ENCODE measurements around the gene BICC1.

Gene BICC1

DNA sequence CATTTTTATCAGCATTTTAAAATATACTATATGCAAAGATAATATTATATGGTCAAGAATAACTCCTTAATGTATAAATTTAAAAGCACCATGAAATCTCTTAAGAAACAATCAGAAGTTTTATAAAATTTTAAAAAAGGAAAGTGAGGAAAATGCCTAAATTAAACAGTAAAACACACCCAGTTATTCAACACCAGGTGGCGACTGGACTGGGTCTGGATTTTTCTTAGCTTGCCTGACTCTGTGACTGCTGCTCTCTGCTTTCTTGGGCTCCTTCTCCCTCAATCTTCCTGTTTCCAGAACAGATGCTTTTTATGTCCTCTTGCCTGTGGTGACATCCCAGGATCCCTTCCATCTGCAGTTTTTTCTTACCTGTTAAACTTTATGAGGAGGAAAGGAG is 200.3 kb downstream of the BICC1 start:
- no peak for TF ChIP-seq POLR2AphosphoS5 (IDR thresholded peaks at IDR 0.05; ENCODE audit: low read depth, low read length)
- no peak for TF ChIP-seq FOXP2 (optimal IDR thresholded peaks at IDR 0.05; ENCODE audit: borderline replicate concordance, extremely low read depth, extremely low read length, insufficient read depth)
- TF ChIP-seq, protein P1, sequence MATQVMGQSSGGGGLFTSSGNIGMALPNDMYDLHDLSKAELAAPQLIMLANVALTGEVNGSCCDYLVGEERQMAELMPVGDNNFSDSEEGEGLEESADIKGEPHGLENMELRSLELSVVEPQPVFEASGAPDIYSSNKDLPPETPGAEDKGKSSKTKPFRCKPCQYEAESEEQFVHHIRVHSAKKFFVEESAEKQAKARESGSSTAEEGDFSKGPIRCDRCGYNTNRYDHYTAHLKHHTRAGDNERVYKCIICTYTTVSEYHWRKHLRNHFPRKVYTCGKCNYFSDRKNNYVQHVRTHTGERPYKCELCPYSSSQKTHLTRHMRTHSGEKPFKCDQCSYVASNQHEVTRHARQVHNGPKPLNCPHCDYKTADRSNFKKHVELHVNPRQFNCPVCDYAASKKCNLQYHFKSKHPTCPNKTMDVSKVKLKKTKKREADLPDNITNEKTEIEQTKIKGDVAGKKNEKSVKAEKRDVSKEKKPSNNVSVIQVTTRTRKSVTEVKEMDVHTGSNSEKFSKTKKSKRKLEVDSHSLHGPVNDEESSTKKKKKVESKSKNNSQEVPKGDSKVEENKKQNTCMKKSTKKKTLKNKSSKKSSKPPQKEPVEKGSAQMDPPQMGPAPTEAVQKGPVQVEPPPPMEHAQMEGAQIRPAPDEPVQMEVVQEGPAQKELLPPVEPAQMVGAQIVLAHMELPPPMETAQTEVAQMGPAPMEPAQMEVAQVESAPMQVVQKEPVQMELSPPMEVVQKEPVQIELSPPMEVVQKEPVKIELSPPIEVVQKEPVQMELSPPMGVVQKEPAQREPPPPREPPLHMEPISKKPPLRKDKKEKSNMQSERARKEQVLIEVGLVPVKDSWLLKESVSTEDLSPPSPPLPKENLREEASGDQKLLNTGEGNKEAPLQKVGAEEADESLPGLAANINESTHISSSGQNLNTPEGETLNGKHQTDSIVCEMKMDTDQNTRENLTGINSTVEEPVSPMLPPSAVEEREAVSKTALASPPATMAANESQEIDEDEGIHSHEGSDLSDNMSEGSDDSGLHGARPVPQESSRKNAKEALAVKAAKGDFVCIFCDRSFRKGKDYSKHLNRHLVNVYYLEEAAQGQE (IDR thresholded peaks at IDR 0.05; ENCODE audit: insufficient read depth in 1 of 2, low read depth in 2 of 2, low read length in 2 of 2), result no peak
- TF ChIP-seq SIN3A (IDR thresholded peaks at IDR 0.05; ENCODE audit: borderline replicate concordance, insufficient read depth, low read length), result no peak
- TF ChIP-seq TAF1 (IDR thresholded peaks at IDR 0.05; ENCODE audit: borderline replicate concordance, insufficient read depth, low read length), result no peak

DNA sequence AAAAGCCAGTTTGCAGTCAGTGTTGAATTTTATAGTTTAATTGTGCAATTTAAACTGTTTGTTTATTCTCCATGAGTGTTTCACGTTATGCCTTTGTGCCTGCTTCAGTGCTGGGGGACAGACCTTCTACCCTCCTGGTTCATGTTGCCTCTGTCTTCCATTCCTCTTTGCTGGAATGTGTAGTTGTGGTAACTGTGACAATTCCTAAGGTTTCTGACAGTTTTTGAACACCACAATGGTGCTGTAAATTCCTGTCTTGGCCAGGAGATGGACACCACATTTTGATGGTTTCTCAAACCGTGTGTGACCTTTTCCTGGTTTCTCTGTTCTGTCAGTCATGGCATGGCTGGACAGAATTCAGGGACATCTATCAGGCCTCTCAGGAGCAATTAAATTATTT is 201.7 kb downstream of the BICC1 start:
- TF ChIP-seq FOXP2 (optimal IDR thresholded peaks at IDR 0.05; ENCODE audit: borderline replicate concordance, extremely low read depth, extremely low read length, insufficient read depth) (no peak), SIN3A (IDR thresholded peaks at IDR 0.05; ENCODE audit: borderline replicate concordance, insufficient read depth, low read length) (no peak), POLR2AphosphoS5 (IDR thresholded peaks at IDR 0.05; ENCODE audit: low read depth, low read length) (no peak), TAF1 (IDR thresholded peaks at IDR 0.05; ENCODE audit: borderline replicate concordance, insufficient read depth, low read length) (no peak)
- TF ChIP-seq, protein P1 (IDR thresholded peaks at IDR 0.05; ENCODE audit: insufficient read depth in 1 of 2, low read depth in 2 of 2, low read length in 2 of 2), result no peak

DNA sequence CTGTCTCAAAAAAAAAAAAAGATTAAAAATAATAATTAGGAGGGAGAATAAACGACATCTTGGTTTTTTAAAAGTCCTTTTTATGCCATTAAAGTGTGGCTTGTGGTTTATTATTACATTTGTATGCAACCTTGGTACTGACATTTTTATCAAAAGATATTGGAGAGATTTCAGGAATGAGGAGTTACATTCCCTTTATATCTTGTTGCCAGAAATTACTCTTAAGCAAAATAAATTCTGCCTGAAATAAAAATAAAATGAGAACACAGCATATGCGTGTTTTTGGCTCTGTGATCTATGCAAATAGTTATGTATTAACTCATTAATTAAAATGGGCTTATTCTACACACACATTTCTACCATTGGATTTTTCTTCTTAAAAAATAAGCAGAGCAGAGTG is 202.4 kb downstream of the BICC1 start:
- no peak for TF ChIP-seq SIN3A (IDR thresholded peaks at IDR 0.05; ENCODE audit: borderline replicate concordance, insufficient read depth, low read length)
- no peak for TF ChIP-seq POLR2AphosphoS5 (IDR thresholded peaks at IDR 0.05; ENCODE audit: low read depth, low read length)
- TF ChIP-seq, protein P1 (IDR thresholded peaks at IDR 0.05; ENCODE audit: insufficient read depth in 1 of 2, low read depth in 2 of 2, low read length in 2 of 2), result no peak
- no peak for TF ChIP-seq FOXP2 (optimal IDR thresholded peaks at IDR 0.05; ENCODE audit: borderline replicate concordance, extremely low read depth, extremely low read length, insufficient read depth)
- no peak for TF ChIP-seq TAF1 (IDR thresholded peaks at IDR 0.05; ENCODE audit: borderline replicate concordance, insufficient read depth, low read length)

DNA sequence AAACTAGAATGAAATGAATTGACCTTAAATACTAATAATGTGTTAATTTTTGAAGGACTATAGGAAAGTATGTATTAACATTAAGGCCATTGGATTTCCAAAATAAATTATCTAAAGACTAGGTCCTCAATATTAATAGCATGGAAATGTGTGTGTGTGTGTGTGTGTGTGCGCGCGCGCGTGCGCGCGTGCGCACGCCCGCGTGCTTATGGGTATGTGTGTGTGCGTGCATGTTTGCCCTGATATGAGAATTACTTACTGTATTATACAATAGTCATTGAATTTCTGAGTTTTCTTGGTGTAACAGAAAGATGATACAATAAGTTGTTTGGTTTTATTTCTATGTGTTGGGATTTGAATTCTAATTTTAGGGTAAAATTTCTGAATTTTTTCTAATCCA is 205.9 kb downstream of the BICC1 start:
- TF ChIP-seq POLR2AphosphoS5 (IDR thresholded peaks at IDR 0.05; ENCODE audit: low read depth, low read length) (no peak), SIN3A (IDR thresholded peaks at IDR 0.05; ENCODE audit: borderline replicate concordance, insufficient read depth, low read length) (no peak), FOXP2 (optimal IDR thresholded peaks at IDR 0.05; ENCODE audit: borderline replicate concordance, extremely low read depth, extremely low read length, insufficient read depth) (no peak), TAF1 (IDR thresholded peaks at IDR 0.05; ENCODE audit: borderline replicate concordance, insufficient read depth, low read length) (no peak)
- TF ChIP-seq, protein P1 (IDR thresholded peaks at IDR 0.05; ENCODE audit: insufficient read depth in 1 of 2, low read depth in 2 of 2, low read length in 2 of 2), result no peak
